ENCODE results near the gene TSHR.

DNA sequence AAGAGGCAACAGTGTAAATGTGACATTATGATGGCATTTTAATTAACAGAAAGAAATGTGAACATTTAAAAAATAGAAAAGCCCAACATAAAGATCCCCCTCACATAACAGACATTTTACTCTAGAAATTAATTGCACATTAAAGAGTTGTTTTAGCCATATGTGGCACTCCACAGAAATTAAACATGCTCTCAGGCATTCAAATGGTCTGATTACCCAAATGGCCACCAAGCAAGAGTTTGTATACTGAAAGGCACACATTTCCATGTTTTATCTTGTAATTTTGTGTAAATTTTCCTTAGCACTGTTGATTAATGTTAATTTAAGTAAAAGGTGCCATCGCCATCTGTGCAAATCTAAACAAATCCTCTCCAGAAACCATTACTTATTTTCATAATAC lies 221.8 kb downstream of the TSHR start:
- no peak for TF ChIP-seq EZH2 (IDR thresholded peaks at IDR 0.05; ENCODE audit: insufficient read depth, low read length)
- TF ChIP-seq, protein P1, sequence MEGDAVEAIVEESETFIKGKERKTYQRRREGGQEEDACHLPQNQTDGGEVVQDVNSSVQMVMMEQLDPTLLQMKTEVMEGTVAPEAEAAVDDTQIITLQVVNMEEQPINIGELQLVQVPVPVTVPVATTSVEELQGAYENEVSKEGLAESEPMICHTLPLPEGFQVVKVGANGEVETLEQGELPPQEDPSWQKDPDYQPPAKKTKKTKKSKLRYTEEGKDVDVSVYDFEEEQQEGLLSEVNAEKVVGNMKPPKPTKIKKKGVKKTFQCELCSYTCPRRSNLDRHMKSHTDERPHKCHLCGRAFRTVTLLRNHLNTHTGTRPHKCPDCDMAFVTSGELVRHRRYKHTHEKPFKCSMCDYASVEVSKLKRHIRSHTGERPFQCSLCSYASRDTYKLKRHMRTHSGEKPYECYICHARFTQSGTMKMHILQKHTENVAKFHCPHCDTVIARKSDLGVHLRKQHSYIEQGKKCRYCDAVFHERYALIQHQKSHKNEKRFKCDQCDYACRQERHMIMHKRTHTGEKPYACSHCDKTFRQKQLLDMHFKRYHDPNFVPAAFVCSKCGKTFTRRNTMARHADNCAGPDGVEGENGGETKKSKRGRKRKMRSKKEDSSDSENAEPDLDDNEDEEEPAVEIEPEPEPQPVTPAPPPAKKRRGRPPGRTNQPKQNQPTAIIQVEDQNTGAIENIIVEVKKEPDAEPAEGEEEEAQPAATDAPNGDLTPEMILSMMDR (IDR thresholded peaks at IDR 0.05; ENCODE audit: insufficient read depth, low read depth, low read length) = no peak

All from astrocyte (in vitro differentiated cells and primary cell).